ENCODE measurements around the gene MEIS1. TPM values are rescaled to one million over a fixed set of nuclear protein-coding genes. Genes with fewer than 3 reads are reported as not detected.

Gene MEIS1
- total and polyA plus RNA-seq, 2 of the 8 experiments (the other 6 are each of a cell fraction or from before 2014, with no cell fraction given): 0.17 to 1.2 TPM

DNA sequence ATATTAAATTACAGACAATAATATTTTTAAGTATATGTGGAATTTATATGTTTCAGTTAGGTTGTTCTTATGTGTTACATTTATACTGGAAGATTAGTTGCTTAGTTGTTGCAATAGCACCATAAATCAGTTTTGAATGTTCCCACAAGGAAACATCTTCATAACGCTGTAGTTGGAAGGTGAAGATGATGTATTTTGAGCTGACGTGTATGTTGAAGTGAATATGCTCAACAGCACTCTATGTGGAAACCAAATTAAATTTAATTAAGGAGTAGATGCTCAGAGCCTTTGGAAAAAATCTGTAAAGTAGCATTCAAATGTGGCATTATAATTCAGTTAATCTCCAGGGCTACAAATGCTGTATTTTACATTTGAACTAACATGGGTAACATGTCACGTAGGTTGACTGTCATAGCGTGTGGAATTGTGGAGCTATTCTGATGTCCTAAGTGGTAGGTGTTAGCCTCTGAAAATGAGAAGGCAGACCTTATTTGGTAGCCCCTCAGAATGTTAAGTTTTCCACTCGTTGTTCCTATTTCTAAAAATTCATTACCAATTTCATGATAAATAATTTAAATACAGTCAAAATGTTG, 88.5 kb downstream of the MEIS1 start:
- DNase-seq (ENCODE audit: low read depth in 1 of 2, low spot score in 2 of 2) (no peak), FAIRE-seq (no peak)
- Histone ChIP-seq H3K9ac (replicated peaks in 1 of 4; ENCODE audit: extremely low read depth in 1 of 4, low read depth in 3 of 4, low read length in 3 of 4) (no peak overlapping the region), H3K23me2 (ENCODE audit: low read depth, low read length) (no peaks in the 10 kb centered on the region), H2BK5ac (ENCODE audit: low read depth, low read length) (no peak overlapping the region), H3K23ac (ENCODE audit: insufficient read length) (no peak overlapping the region), H2BK120ac (replicated peaks; ENCODE audit: low read depth, low read length) (no peak overlapping the region), H3K79me1 (ENCODE audit: low read depth, low read length) (no peaks in the 10 kb centered on the region), H3K4me3 (ENCODE audit: extremely low read depth in 1 of 4, insufficient read depth in 2 of 4, low read depth in 3 of 4, low read length in 4 of 4) (no peak overlapping the region), H3K14ac (ENCODE audit: insufficient read length) (no peak overlapping the region), H3K4ac (replicated peaks; ENCODE audit: insufficient read length, low read depth, low read length) (no peak overlapping the region), H4K20me1 (replicated peaks in 1 of 2; ENCODE audit: control insufficient read depth in 1 of 2, insufficient read depth in 2 of 2, low read length in 2 of 2) (no peaks in the 10 kb centered on the region), H2BK12ac (ENCODE audit: low read depth, low read length) (no peak overlapping the region), H3K56ac (replicated peaks; ENCODE audit: insufficient read length, low read depth, low read length) (no peak overlapping the region), H2BK20ac (ENCODE audit: low read length) (no peak overlapping the region), H2BK15ac (ENCODE audit: low read length) (no peak overlapping the region), H2AFZ (ENCODE audit: low read length) (no peak overlapping the region), H4K8ac (ENCODE audit: extremely low read depth, insufficient read depth, low read length) (no peak overlapping the region), H3K27ac (ENCODE audit: low read depth, low read length) (no peak overlapping the region), H2AK5ac (ENCODE audit: low read depth, low read length) (no peak overlapping the region), H4K5ac (ENCODE audit: insufficient read length, low read depth, low read length) (no peak overlapping the region), H3K4me2 (ENCODE audit: insufficient read depth in 1 of 2, low read depth in 2 of 2, low read length in 2 of 2) (no peak overlapping the region), H4K91ac (replicated peaks; ENCODE audit: insufficient read length, low read length) (no peak overlapping the region), H3K18ac (ENCODE audit: extremely low read depth, low read length) (no peak overlapping the region), H3K9me3 (ENCODE audit: insufficient read depth in 2 of 2, low read depth in 1 of 2, low read length in 1 of 2) (no peaks in the 10 kb centered on the region), H3K36me3 (ENCODE audit: control insufficient read depth in 2 of 4, insufficient read depth in 4 of 4, low read length in 3 of 4) (no peaks in the 10 kb centered on the region), H3K27me3 (replicated peaks in 1 of 4; ENCODE audit: control insufficient read depth in 3 of 4, extremely low read depth in 1 of 4, insufficient read depth in 3 of 4, low read length in 3 of 4) (no peaks in the 10 kb centered on the region), H3K79me2 (ENCODE audit: control insufficient read depth in 1 of 2, insufficient read depth in 2 of 2, low read length in 2 of 2) (no peaks in the 10 kb centered on the region), H3K4me1 (replicated peaks in 1 of 4; ENCODE audit: control insufficient read depth in 3 of 4, insufficient read depth in 4 of 4, low read length in 3 of 4) (peaks cover 0 to 7% (median 4%) of the 10 kb centered on the region in 4 experiments; a peak in 3 of 7 replicates)
- 91% methylated on average over 5 of the region's 5 CpGs; no CpG with 5 or more reads in 1 of the 2 experiments for WGBS, 2 experiments (ENCODE audit: extremely low coverage in 1 of 2, insufficient coverage in 1 of 2, insufficient read length in 1 of 2, insufficient replicate concordance in 2 of 2, low coverage in 1 of 2, low lambda C conversion rate in 2 of 2, missing lambda C conversion rate in 1 of 2)
- CTCF ChIA-PET (ENCODE audit: partially characterized antibody): no interaction called here
- POLR2A ChIA-PET (ENCODE audit: partially characterized antibody): no interaction called here
- TF ChIP-seq SRF (IDR thresholded peaks at IDR 0.05; ENCODE audit: low read depth, low read length): no peak
- TF ChIP-seq HDAC6 (IDR thresholded peaks at IDR 0.05; ENCODE audit: low read depth, low read length): no peak
- no peak for TF ChIP-seq JUN (IDR thresholded peaks at IDR 0.05; ENCODE audit: low read depth, low read length)
- TF ChIP-seq BACH1 (IDR thresholded peaks at IDR 0.05; ENCODE audit: low read length): no peak
- TF ChIP-seq ATF2 (IDR thresholded peaks at IDR 0.05; ENCODE audit: low read length): no peak
- TF ChIP-seq GTF2F1 (IDR thresholded peaks at IDR 0.05; ENCODE audit: borderline replicate concordance, low read depth, low read length): no peak
- TF ChIP-seq CTBP2 (IDR thresholded peaks at IDR 0.05; ENCODE audit: borderline replicate concordance, insufficient read depth, insufficient read length, low read length): no peak
- TF ChIP-seq TAF7 (optimal IDR thresholded peaks at IDR 0.05; ENCODE audit: borderline replicate concordance, low read depth, low read length): no peak
- TF ChIP-seq JUND (IDR thresholded peaks at IDR 0.05; ENCODE audit: low read length): no peak
- TF ChIP-seq TEAD4 (IDR thresholded peaks at IDR 0.05; ENCODE audit: low read depth, low read length): no peak
- TF ChIP-seq CBX8 (IDR thresholded peaks at IDR 0.05; ENCODE audit: borderline replicate concordance, low read depth, low read length): no peak
- TF ChIP-seq SIN3A (conservative IDR thresholded peaks at IDR 0.05 in 1 of 2, IDR thresholded peaks at IDR 0.05 in 1 of 2; ENCODE audit: low read depth in 1 of 2, low read length in 2 of 2): no peak

Measured in H1 (cell line).